ENCODE measurements around the gene NAT14. TPM values are rescaled to one million over a fixed set of nuclear protein-coding genes. Genes with fewer than 3 reads are reported as not detected.
A peak's percentile ranks its signal among the peaks of the same experiment; 100 is the strongest.

Gene NAT14
- total RNA-seq, 2 experiments from 2014 or later: 8.5 to 12.9 TPM

GRCh38 chr19:55464662-55465054 lies 20.3 kb upstream of the NAT14 start, which contains the start of gene C19orf85:
Gene C19orf85, minus strand, starts transcription at chr19:55464751. Its CDS starts 197 bp downstream, at chr19:55464554.
- intact Hi-C loops (cut with micrococcal nuclease): loop anchor here (5.0 kb wide), 1 partner anchor 168 kb away; no protein-coding TSS in a partner anchor

GRCh38 chr19:55465460-55466240 lies 19.3 kb upstream of the NAT14 start:
- Mint-ChIP-seq H3K27ac (no peak overlapping the region), H3K9me3 (no peaks in the 10 kb centered on the region), H3K36me3 (no peaks in the 10 kb centered on the region), H3K27me3 (peaks cover 2% of the 10 kb centered on the region), H3K4me3 (no peak overlapping the region), H3K4me1 (ENCODE audit: low read depth) (peaks cover 16% of the 10 kb centered on the region)
- intact Hi-C loops (cut with micrococcal nuclease): loop anchor here (5.0 kb wide), 1 partner anchor 167 kb away; no protein-coding TSS in a partner anchor
- DNase-seq: no peak
- ChIA-PET CTCF (interaction anchor here (2.4 to 3.6 kb wide), 3 partner anchors 10 to 38 kb away, joined by 11 to 93 read pairs (median 48); partner anchors contain the start of gene ZNF628), POLR2A (no interaction called here)

More at GRCh38 chr19:55464662-55465054, 20.3 kb upstream of the NAT14 start, which contains the start of gene C19orf85:
- Mint-ChIP-seq H3K4me3 (no peak within 1 kb of the TSS), H3K27ac (no peak within 1 kb of the TSS), H3K27me3 (peaks cover 2% of the 10 kb centered on the region), H3K4me1 (ENCODE audit: low read depth) (peaks cover 24% of the 10 kb centered on the region), H3K9me3 (no peaks in the 10 kb centered on the region), H3K36me3 (no peaks in the 10 kb centered on the region)
- ChIA-PET CTCF (no interaction called here), POLR2A (no interaction called here)
- DNase-seq: no peak

GRCh38 chr19:55466241-55466614 lies 18.8 kb upstream of the NAT14 start:
- Mint-ChIP-seq H3K27me3 (peaks cover 2% of the 10 kb centered on the region), H3K4me3 (no peak overlapping the region), H3K36me3 (no peaks in the 10 kb centered on the region), H3K9me3 (no peaks in the 10 kb centered on the region), H3K27ac (no peak overlapping the region), H3K4me1 (ENCODE audit: low read depth) (peaks cover 12% of the 10 kb centered on the region)
- ChIA-PET POLR2A (interaction anchor here (0.6 to 1.1 kb wide), 2 partner anchors 10 to 285 kb away, joined by 3 to 6 read pairs; partner anchors contain the start of gene ZNF628), CTCF (interaction anchor here (0.6 to 3.6 kb wide), 10 partner anchors 10 to 325 kb away, joined by 3 to 93 read pairs (median 11); partner anchors contain the start of gene ZNF628)
- intact Hi-C loops (cut with micrococcal nuclease): loop anchor here (5.0 kb wide), 1 partner anchor 166 kb away; no protein-coding TSS in a partner anchor
- DNase-seq: no peak

- peaks cover 3% of the 10 kb centered on the region for H3K4me1 Mint-ChIP-seq (ENCODE audit: low read depth)
- ChIA-PET CTCF (interaction anchor here (0.6 to 3.6 kb wide), 34 partner anchors 8 to 714 kb away, joined by 3 to 93 read pairs (median 4); partner anchors contain the start of genes KMT5C, NAT14, SSC5D and ZNF628), POLR2A (interaction anchor here (1.1 kb wide), 1 partner anchor 9 kb away, joined by 6 read pairs; the partner anchor contains the start of gene ZNF628)
- no peaks in the 10 kb centered on the region for H3K9me3 Mint-ChIP-seq
- H3K27me3 Mint-ChIP-seq: no peaks in the 10 kb centered on the region
- H3K27ac Mint-ChIP-seq: no peak overlapping the region
- H3K4me3 Mint-ChIP-seq: no peak overlapping the region
- H3K36me3 Mint-ChIP-seq: no peaks in the 10 kb centered on the region
- peak; percentile 73 for DNase-seq
- intact Hi-C loops (cut with micrococcal nuclease): loop anchor here (1.0 to 5.0 kb wide), 2 partner anchors 36 to 165 kb away; no protein-coding TSS in a partner anchor
These were observed 17.5 kb upstream of the NAT14 start for GRCh38 chr19:55467236-55468053.

GRCh38 chr19:55468054-55468393 lies 17.0 kb upstream of the NAT14 start:
- Mint-ChIP-seq H3K27ac (no peak overlapping the region), H3K4me3 (no peak overlapping the region), H3K36me3 (no peaks in the 10 kb centered on the region), H3K9me3 (no peaks in the 10 kb centered on the region), H3K27me3 (no peaks in the 10 kb centered on the region), H3K4me1 (ENCODE audit: low read depth) (peaks cover 3% of the 10 kb centered on the region)
- DNase-seq: no peak
- intact Hi-C loops (cut with micrococcal nuclease): loop anchor here (1.0 to 5.0 kb wide), 2 partner anchors 35 to 164 kb away; no protein-coding TSS in a partner anchor
- ChIA-PET CTCF (interaction anchor here (0.8 to 3.6 kb wide), 22 partner anchors 8 to 350 kb away, joined by 3 to 93 read pairs (median 6); partner anchors contain the start of genes KMT5C, NAT14 and ZNF628), POLR2A (no interaction called here)

- intact Hi-C loops (cut with micrococcal nuclease): no loop called here
- no peaks in the 10 kb centered on the region for H3K9me3 Mint-ChIP-seq
- ChIA-PET CTCF (interaction anchor here (1.8 kb wide), 1 partner anchor 33 kb away, joined by 10 read pairs; no protein-coding TSS in a partner anchor), POLR2A (interaction anchor here (0.8 kb wide), 1 partner anchor 9 kb away, joined by 3 read pairs; no protein-coding TSS in a partner anchor)
- no peak for DNase-seq
- H3K27me3 Mint-ChIP-seq: no peaks in the 10 kb centered on the region
- peaks cover 3% of the 10 kb centered on the region for H3K4me1 Mint-ChIP-seq (ENCODE audit: low read depth)
- no peak overlapping the region for H3K4me3 Mint-ChIP-seq
- no peaks in the 10 kb centered on the region for H3K36me3 Mint-ChIP-seq
- H3K27ac Mint-ChIP-seq: no peak overlapping the region
These were observed 13.7 kb upstream of the NAT14 start for GRCh38 chr19:55471266-55471665.

- H3K4me3 Mint-ChIP-seq: no peak overlapping the region
- peaks cover 7% of the 10 kb centered on the region for H3K4me1 Mint-ChIP-seq (ENCODE audit: low read depth)
- H3K27ac Mint-ChIP-seq: no peak overlapping the region
- H3K27me3 Mint-ChIP-seq: no peaks in the 10 kb centered on the region
- CTCF ChIA-PET: interaction anchor here (2.7 kb wide), 1 partner anchor 32 kb away, joined by 11 read pairs; no protein-coding TSS in a partner anchor
- POLR2A ChIA-PET: no interaction called here
- no peaks in the 10 kb centered on the region for H3K9me3 Mint-ChIP-seq
- no peaks in the 10 kb centered on the region for H3K36me3 Mint-ChIP-seq
- DNase-seq: no peak
- intact Hi-C loops (cut with micrococcal nuclease): no loop called here
These were observed 12.5 kb upstream of the NAT14 start for GRCh38 chr19:55472463-55472862.

- no peaks in the 10 kb centered on the region for H3K9me3 Mint-ChIP-seq
- H3K36me3 Mint-ChIP-seq: no peaks in the 10 kb centered on the region
- no peak for DNase-seq
- ChIA-PET POLR2A (no interaction called here), CTCF (interaction anchor here (1.6 to 2.7 kb wide), 2 partner anchors 31 to 159 kb away, joined by 4 to 11 read pairs; no protein-coding TSS in a partner anchor)
- H3K4me3 Mint-ChIP-seq: no peak overlapping the region
- no peak overlapping the region for H3K27ac Mint-ChIP-seq
- intact Hi-C loops (cut with micrococcal nuclease): no loop called here
- peaks cover 11% of the 10 kb centered on the region for H3K4me1 Mint-ChIP-seq (ENCODE audit: low read depth)
- H3K27me3 Mint-ChIP-seq: no peaks in the 10 kb centered on the region
These were observed 11.6 kb upstream of the NAT14 start for GRCh38 chr19:55473225-55474012.

- ChIA-PET CTCF (interaction anchor here (1.6 to 3.7 kb wide), 3 partner anchors 8 to 158 kb away, joined by 4 to 48 read pairs (median 11); no protein-coding TSS in a partner anchor), POLR2A (no interaction called here)
- Mint-ChIP-seq H3K4me1 (ENCODE audit: low read depth) (peaks cover 14% of the 10 kb centered on the region), H3K27ac (no peak overlapping the region), H3K27me3 (no peaks in the 10 kb centered on the region), H3K9me3 (no peaks in the 10 kb centered on the region), H3K4me3 (no peak overlapping the region), H3K36me3 (no peaks in the 10 kb centered on the region)
- intact Hi-C loops (cut with micrococcal nuclease): loop anchor here (5.0 kb wide), 1 partner anchor 133 kb away; the partner anchor contains the start of gene ZNF865
- DNase-seq: no peak
These were observed 10.4 kb upstream of the NAT14 start for GRCh38 chr19:55474269-55475265.
